C4-2B (cell line): ENCODE data around the gene RPS6KA5.

Experiments
- CTCF ChIP-seq: fragments of 450-650 bp; conservative IDR thresholded peaks from 2 replicates; pipeline ENCODE4 v1.5.1; 2017; ENCODE audit warnings: mild to moderate bottlenecking
- ZFX ChIP-seq: fragments of 450-650 bp; IDR thresholded peaks from 2 replicates; pipeline ENCODE4 v1.6.1; 2017

- TF ChIP-seq CTCF: no peak
- no peak for TF ChIP-seq ZFX
These were observed 29.6 kb upstream of the RPS6KA5 start for GRCh38 chr14:91089958-91090535.
